Heart right ventricle (tissue), 16 donors: ENCODE measurements around the gene CDKN2D. TPM values are rescaled to one million over a fixed set of nuclear protein-coding genes. Genes with fewer than 3 reads are reported as not detected.
"Not testable (repeated sequence)": the region's sequence is repeated elsewhere in the genome, so short reads cannot be mapped to it uniquely, and the experiment has no call there.

Experiments
- ATAC-seq, 8 donors: fragments of 200-7000 bp; cut with Tn5 transposase; one replicate each; pipeline ENCODE4 v1.9.1; 2020; ENCODE audit warnings: mild to moderate bottlenecking in 8 of 8, moderate library complexity in 8 of 8, moderate number of reproducible peaks in 1 of 8
- DNase-seq, 2 donors: peaks; one replicate each; pipeline ENCODE4 v3.0.0-alpha.2; 2020
- H3K27ac ChIP-seq, 10 donors: fragments of 200-600 bp; sonication (generic) in 2 of 10; one replicate each; pipeline versions ENCODE4 v1.5.0 to v1.8.0; 2020 to 2022; ENCODE audit warnings: mild to moderate bottlenecking in 3 of 10
- H3K27me3 ChIP-seq, 7 donors: fragments of 200-600 bp; one replicate each; pipeline ENCODE4 v1.8.0; 2021 to 2022; ENCODE audit warnings: mild to moderate bottlenecking in 2 of 7
- H3K36me3 ChIP-seq, 9 donors: fragments of 200-600 bp; sonication (generic) in 1 of 9; one replicate each; pipeline versions ENCODE4 v1.5.0 to v1.8.0; 2020 to 2022; ENCODE audit warnings: mild to moderate bottlenecking in 2 of 9
- H3K4me1 ChIP-seq, 9 donors: fragments of 200-600 bp; sonication (generic) in 1 of 9; one replicate each; pipeline versions ENCODE4 v1.5.0 to v1.8.0; 2020 to 2022; ENCODE audit warnings: mild to moderate bottlenecking in 4 of 9
- H3K4me3 ChIP-seq, 10 donors: fragments of 200-600 bp; sonication (generic) in 2 of 10; one replicate each; pipeline versions ENCODE4 v1.5.0 to v1.8.0; 2020 to 2022; ENCODE audit warnings: mild to moderate bottlenecking in 7 of 10, moderate library complexity in 2 of 10
- H3K9me3 ChIP-seq, 11 donors: fragments of 200-600 bp in 10 of 11; sonication (generic) in 2 of 11; one replicate each; pipeline versions ENCODE4 v1.5.0 to v1.8.0; 2013 to 2022; ENCODE audit warnings: mild to moderate bottlenecking in 2 of 11, control low read depth in 1 of 11, moderate library complexity in 1 of 11
- CTCF ChIP-seq, 9 donors: fragments of 200-600 bp; sonication (generic) in 2 of 9; IDR thresholded peaks; one replicate each; pipeline versions ENCODE4 v1.5.0 to v1.8.0; 2021 to 2022; ENCODE audit warnings: antibody characterized with exemption in 9 of 9, mild to moderate bottlenecking in 5 of 9, moderate library complexity in 1 of 9
- WGBS, 2 donors: extraction: QIAGEN DNeasy Blood & Tissue Kit; methylation state at CpG; one replicate each; pipeline ENCODE4 v1.1.7; 2013; ENCODE audit warnings: inconsistent platforms in 1 of 2; 5-methylcytosine and 5-hydroxymethylcytosine counted together
- intact Hi-C, 10 donors: fragments of 100-400 bp; cut with DNase I; formaldehyde crosslinking; loops; one replicate each; pipeline versions ENCODE4 v1.11.1 to v1.14.2; 2022
- polyA plus RNA-seq, 2 donors: library from polyadenylated mRNA; stranded (reverse); fragments of 200-250 nt; gene quantifications; one replicate each; pipeline ENCODE4 v1.2.3, GENCODE V29; 2013
- total RNA-seq, 10 donors: library from RNA; stranded (reverse); fragmentation: NEBNext Ultra II Directional in 3 of 10; extraction: Animal tissue kit (Norgen Biotek cat#: 25700) in 3 of 10; gene quantifications; one replicate each; pipeline versions ENCODE4 v1.2.1 to v1.2.4, GENCODE V29; 2021 to 2023
- donor health status: Arrhythmogenic right ventricular cardiomyopathy.
- donor health status: ischemic (EF 13 %, LVEDD 7.1; RV severe dilation, severe dysfunction).
- donor health status: healthy with polysubstance abuse.
- donor health status: DM: no; HTN: yes; CAD: no.
- donor health status: DM: no; HTN: no; CAD: no.
- donor health status: ischemic (EF 25% LVEDD 6.9; RV normal size, moderate dysfunction).
- donor health status: ischemic (EF 25% LVEDD 5.7; RV mildly dilated, moderate dysfunction).
- donor health status: healthy.
- donor health status: DM: yes; HTN: yes; CAD: no.
- donor health status: Ischemic cardiomyopathy.
- donor health status: ischemic (EF 35%, LVEDD 5.7; RV mildly dilated, moderate dysfunction).
- donor health status: nonischemic (EF 11% LVEDD 7.7; RV severe dilation, severe dysfunction).
- donor health status: DM: yes; HTN: yes; CAD: no.
- donor health status: PGD.
- donor health status: ischemic (EF 29% LVEDD 5.4; RV normal size, mild dysfunction).
- donor health status: nonischemic (EF 23%, LVEDD 6.1; RV moderate dilation, normal function).

The CDKN2D gene
- total and polyA plus RNA-seq, 12 donors, result 5.7 to 25.6 (median 10.3) TPM

- Histone ChIP-seq H3K4me3 (peak overlapping the region; percentile 75 to 99 (median 94)), H3K27ac (peak overlapping the region in 9 of 10 donors; percentile 87 to 99 (median 95)), H3K4me1 (peaks cover 6 to 29% (median 17%) of the 10 kb centered on the region in 9 donors), H3K9me3 (no peaks in the 10 kb centered on the region), H3K27me3 (no peaks in the 10 kb centered on the region), H3K36me3 (peaks cover 0 to 44% (median 26%) of the 10 kb centered on the region in 9 donors)
- ATAC-seq (peak in 1 of 8 donors; percentile 4), DNase-seq (no peak)
- no peak for TF ChIP-seq CTCF (IDR thresholded peaks at IDR 0.05)
- 56 to 60% methylated on average over 23 of the region's 23 CpGs for whole genome bisulfite sequencing, 2 donors
- intact Hi-C loops, result loop anchor here in 2 of 10 donors (5.0 kb wide), 2 partner anchors 38 to 43 kb away; partner anchors contain the start of gene KEAP1 (in 1 of the 2)
Measured at GRCh38 chr19:10544753-10545251, 24.0 kb downstream of the CDKN2D start.

GRCh38 chr19:10544242-10544752 is 24.5 kb downstream of the CDKN2D start:
- 23 to 26% methylated on average over 22 of the region's 22 CpGs for WGBS, 2 donors
- peaks cover 0 to 39% (median 21%) of the 10 kb centered on the region in 9 donors for H3K36me3 ChIP-seq
- H3K27ac ChIP-seq, result peak overlapping the region; percentile 79 to 99 (median 94)
- H3K4me1 ChIP-seq, result peaks cover 6 to 30% (median 17%) of the 10 kb centered on the region in 9 donors
- H3K4me3 ChIP-seq, result peak overlapping the region; percentile 75 to 99 (median 94)
- intact Hi-C loops, result loop anchor here in 2 of 10 donors (5.0 kb wide), 2 partner anchors 37 to 42 kb away; partner anchors contain the start of gene KEAP1 (in 1 of the 2)
- ATAC-seq (peak; percentile 9 to 41 (median 36)), DNase-seq (peak in 1 of 2 donors; percentile 28)
- peaks cover 0 to under 1% (median 0%) of the 10 kb centered on the region in 7 donors for H3K27me3 ChIP-seq
- H3K9me3 ChIP-seq, result no peaks in the 10 kb centered on the region
- TF ChIP-seq CTCF (IDR thresholded peaks at IDR 0.05), result no peak

DNA sequence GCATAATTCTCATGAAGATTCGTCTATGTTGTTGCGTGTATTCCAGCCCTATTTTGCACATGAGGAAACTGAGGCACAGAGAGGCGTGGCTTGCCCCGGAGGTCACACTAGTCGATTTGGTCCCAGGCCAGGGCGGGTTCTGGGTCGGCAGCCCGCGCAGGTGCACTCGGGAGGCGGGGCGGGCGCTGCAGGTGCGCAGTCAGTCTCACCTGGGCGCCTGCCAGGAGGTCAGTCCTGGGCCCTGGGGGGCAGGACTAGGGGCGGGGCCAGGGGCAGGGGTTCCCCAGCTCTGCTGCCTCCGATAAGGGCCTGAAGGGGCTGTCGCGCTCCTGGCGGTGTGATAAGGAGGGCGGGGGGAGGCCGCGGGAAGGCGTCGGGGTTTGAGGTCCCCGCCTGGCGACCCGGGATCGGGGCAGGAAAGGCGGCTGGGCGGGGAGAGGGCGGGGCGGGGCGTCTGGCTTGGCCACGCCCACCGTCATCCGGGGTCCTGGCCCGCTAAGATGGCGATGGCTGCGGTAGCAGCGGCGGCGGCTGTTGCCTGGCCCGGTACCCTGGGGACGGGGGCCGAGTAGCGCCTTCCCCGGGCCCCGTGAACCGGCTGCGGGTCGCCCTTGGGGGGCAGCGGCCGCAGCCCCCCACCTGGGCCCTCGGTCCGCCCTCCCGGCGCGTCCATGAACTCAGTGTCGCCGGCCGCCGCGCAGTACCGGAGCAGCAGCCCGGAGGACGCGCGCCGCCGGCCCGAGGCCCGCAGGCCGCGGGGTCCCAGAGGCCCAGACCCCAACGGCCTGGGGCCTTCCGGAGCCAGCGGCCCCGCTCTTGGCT is 25.1 kb downstream of the CDKN2D start, which contains the start of gene ATG4D:
Gene ATG4D, plus strand, starts transcription at position 485 of the 822 bp plus-strand sequence. Its CDS starts 187 bp downstream, at position 672.
- peak; percentile 89 to 96 (median 92) for ATAC-seq
- TF ChIP-seq CTCF (IDR thresholded peaks at IDR 0.05), result peak in 1 of 9 donors; percentile 16
- intact Hi-C loops, result loop anchor here in 2 of 10 donors (5.0 kb wide), 2 partner anchors 36 to 41 kb away; partner anchors contain the start of gene KEAP1 (in 1 of the 2)
- H3K9me3 ChIP-seq, result no peaks in the 10 kb centered on the region
- WGBS, 2 donors, result 1% methylated on average over 48 to 79 of the region's 79 CpGs
- peak within 1 kb of the TSS; percentile 79 to 99 (median 94) for H3K27ac ChIP-seq
- H3K4me3 ChIP-seq, result peak within 1 kb of the TSS; percentile 75 to 99 (median 94)
- H3K36me3 ChIP-seq, result peaks cover 0 to 33% (median 14%) of the 10 kb centered on the region in 9 donors
- peaks cover 6 to 33% (median 17%) of the 10 kb centered on the region in 9 donors for H3K4me1 ChIP-seq
- peaks cover 0 to 3% (median 0%) of the 10 kb centered on the region in 7 donors for H3K27me3 ChIP-seq
- peak; percentile 73 to 83 for DNase-seq

GRCh38 chr19:10543059-10543419 is 25.7 kb downstream of the CDKN2D start:
- Histone ChIP-seq H3K27me3 (peaks cover 0 to 7% (median 0%) of the 10 kb centered on the region in 7 donors), H3K4me3 (peak overlapping the region; percentile 75 to 99 (median 94)), H3K27ac (peak overlapping the region in 6 of 10 donors; percentile 87 to 99 (median 95)), H3K36me3 (peaks cover 0 to 27% (median 8%) of the 10 kb centered on the region in 9 donors), H3K9me3 (no peaks in the 10 kb centered on the region), H3K4me1 (peaks cover 6 to 33% (median 17%) of the 10 kb centered on the region in 9 donors)
- 61 to 64% methylated on average over 8 of the region's 8 CpGs for WGBS, 2 donors
- DNase-seq (no peak), ATAC-seq (no peak)
- TF ChIP-seq CTCF (IDR thresholded peaks at IDR 0.05), result no peak
- intact Hi-C loops, result loop anchor here in 2 of 10 donors (5.0 kb wide), 2 partner anchors 36 to 41 kb away; partner anchors contain the start of gene KEAP1 (in 1 of the 2)

GRCh38 chr19:10539016-10539415 is 29.8 kb downstream of the CDKN2D start:
- ATAC-seq, H3K4me3 ChIP-seq, H3K27me3 ChIP-seq, intact Hi-C loops, H3K27ac ChIP-seq, DNase-seq, H3K36me3 ChIP-seq, H3K9me3 ChIP-seq: not testable (repeated sequence)
- WGBS, 2 donors, result 79 to 85% methylated on average over 9 of the region's 9 CpGs
- H3K4me1 ChIP-seq, result peaks cover 0 to 15% (median 6%) of the 10 kb centered on the region in 9 donors
